Measurements from ENCODE around the gene PAGE2.

GRCh38 chrX:55132416-55132815 lies 43.6 kb downstream of the PAGE2 start:
- no peak for TF ChIP-seq POLR2AphosphoS5 (IDR thresholded peaks at IDR 0.05; ENCODE audit: low read depth, low read length)
- TF ChIP-seq POLR2A (IDR thresholded peaks at IDR 0.05; ENCODE audit: low read depth, low read length) = no peak
- TF ChIP-seq SPI1 (IDR thresholded peaks at IDR 0.05; ENCODE audit: low read depth, low read length) = no peak
- no peak for TF ChIP-seq TAF1 (IDR thresholded peaks at IDR 0.05; ENCODE audit: low read depth, low read length)
- no peak for TF ChIP-seq PAX5 (IDR thresholded peaks at IDR 0.05; ENCODE audit: insufficient read depth, low read length, severe bottlenecking)

Data from GM12891 (cell line).